SIG-M5 treated with dmso at 0.1 percent for 504 hours (cell line): Measurements from ENCODE around the gene PDE8A.

ENCODE experiments used
- DNase-seq: peaks from one replicate; lab custom pipeline; 2025; ENCODE audit not compliant: unreplicated experiment; lab: John Stamatoyannopoulos, UW

Gene PDE8A, protein sequence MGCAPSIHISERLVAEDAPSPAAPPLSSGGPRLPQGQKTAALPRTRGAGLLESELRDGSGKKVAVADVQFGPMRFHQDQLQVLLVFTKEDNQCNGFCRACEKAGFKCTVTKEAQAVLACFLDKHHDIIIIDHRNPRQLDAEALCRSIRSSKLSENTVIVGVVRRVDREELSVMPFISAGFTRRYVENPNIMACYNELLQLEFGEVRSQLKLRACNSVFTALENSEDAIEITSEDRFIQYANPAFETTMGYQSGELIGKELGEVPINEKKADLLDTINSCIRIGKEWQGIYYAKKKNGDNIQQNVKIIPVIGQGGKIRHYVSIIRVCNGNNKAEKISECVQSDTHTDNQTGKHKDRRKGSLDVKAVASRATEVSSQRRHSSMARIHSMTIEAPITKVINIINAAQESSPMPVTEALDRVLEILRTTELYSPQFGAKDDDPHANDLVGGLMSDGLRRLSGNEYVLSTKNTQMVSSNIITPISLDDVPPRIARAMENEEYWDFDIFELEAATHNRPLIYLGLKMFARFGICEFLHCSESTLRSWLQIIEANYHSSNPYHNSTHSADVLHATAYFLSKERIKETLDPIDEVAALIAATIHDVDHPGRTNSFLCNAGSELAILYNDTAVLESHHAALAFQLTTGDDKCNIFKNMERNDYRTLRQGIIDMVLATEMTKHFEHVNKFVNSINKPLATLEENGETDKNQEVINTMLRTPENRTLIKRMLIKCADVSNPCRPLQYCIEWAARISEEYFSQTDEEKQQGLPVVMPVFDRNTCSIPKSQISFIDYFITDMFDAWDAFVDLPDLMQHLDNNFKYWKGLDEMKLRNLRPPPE

DNA sequence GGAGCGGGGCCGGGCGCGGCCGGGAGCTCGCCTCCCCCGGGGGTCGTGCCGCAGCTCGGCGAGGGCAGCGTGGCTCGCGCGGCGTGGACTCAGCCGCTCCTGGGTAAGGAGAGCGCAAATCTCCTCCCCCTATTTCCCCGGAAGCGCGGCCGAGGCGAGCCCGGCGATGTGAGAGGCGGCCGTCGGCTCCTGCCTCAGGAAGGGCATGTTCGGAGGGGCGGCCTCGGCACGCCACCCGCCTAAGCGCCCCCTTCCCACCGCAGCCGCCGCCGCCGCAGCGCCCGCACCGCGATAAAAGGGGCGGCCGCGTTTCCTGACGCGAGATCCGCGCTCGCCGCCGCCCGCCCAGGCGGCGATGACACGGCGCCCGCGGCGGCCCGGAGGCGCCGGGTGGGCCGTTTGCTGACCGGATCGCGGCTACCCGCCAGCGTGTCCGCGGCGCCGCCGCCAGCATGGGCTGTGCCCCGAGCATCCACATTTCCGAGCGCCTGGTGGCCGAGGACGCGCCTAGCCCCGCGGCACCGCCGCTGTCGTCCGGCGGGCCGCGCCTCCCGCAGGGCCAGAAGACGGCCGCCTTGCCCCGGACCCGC, at the start of gene PDE8A:
Gene PDE8A (plus strand): TSS at position 146 of the 590 bp plus-strand sequence. CDS start 307 bp downstream, at position 453.
- no peak for DNase-seq

DNA sequence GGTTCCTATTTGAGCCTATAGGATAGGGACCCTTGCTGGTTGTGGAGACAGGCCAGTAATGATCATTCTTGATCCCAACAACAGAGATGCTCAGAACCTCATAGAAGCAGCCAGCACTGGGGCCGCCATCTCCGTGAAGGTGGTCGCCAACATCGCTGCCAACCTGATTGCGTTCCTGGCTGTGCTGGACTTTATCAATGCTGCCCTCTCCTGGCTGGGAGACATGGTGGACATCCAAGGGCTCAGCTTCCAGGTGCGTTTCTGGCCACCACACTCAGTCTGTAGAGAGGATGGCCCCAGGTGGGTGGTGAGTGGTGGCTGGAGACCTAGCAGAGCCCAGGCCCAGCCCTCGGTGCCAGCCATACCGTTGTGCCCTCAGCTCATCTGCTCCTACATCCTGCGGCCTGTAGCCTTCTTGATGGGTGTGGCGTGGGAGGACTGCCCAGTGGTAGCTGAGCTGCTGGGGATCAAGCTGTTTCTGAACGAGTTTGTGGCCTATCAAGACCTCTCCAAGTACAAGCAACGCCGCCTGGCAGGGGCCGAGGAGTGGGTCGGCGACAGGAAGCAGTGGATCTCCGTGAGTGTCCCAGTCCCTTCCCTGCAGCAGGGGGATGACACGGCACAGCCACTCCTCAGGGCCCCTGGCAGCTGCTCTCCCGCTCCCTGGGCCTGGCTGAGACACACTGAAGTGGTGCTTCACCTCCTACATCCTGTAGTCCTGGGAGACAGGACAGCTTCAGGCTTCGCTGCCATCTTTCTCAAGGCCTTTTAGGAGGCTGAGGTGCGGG, 46.5 kb upstream of the PDE8A start:
- DNase-seq: no peak

- DNase-seq: no peak
These were observed 44.5 kb upstream of the PDE8A start for GRCh38 chr15:84937144-84937543.

DNA sequence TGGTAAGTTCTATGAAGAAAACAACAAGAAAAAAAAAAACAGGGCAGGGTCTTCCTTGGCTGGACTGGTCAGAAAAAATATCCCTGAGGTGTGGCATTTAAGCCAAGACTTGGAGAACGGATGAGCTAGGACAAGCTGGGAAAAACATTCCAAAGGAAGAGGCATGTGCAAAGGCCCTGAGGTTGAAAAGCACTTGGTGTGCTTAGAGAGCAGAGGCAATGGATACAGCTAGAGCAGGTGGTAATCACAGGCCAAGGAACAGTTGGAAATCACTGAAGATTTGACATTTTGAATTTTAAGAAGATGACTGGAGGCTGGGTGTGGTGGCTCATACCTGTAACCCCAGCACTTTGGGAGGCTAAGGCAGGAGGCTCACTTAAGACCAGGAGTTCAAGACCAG, 42.9 kb upstream of the PDE8A start:
- DNase-seq: no peak

GRCh38 chr15:84940399-84940798, 41.3 kb upstream of the PDE8A start:
- no peak for DNase-seq

DNA sequence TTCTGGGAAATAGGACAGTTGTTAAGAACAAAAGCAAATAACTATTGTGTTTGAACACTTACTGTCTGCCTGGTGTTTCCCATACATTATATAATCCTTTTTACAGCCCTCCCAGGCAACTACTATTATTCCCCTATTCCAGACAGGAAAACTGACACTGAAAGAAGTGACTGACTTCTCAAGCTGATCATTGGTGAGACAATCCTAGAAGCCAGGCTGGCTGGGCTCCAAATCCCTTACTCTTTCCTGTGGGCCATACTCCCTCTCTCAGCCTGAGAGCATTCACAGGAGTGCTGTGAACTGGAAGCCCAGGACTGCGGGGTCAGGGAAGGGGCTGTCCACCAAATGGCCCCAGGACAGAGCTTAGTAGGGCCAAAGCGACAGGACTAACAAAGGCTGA, 39.2 kb upstream of the PDE8A start:
- no peak for DNase-seq

DNA sequence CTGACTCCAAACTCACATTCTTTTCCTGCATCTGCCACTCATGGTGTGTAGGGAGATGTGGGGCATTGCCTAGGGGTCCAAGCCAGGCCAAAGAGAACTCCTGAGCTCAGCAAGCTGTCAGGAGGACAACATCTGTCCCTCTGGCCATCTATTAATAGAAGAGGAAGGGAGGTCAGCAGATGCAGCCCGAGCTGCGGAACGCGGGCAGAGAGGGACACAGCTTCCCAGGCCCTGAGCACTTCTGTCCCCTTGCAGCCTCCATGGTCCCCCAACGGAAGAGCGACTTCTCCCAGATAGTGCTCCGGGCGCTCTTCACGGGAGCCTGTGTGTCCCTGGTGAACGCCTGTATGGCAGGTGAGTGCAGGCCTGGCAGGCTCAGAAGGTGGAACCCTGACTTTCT, 37.3 kb upstream of the PDE8A start:
- DNase-seq: no peak

DNA sequence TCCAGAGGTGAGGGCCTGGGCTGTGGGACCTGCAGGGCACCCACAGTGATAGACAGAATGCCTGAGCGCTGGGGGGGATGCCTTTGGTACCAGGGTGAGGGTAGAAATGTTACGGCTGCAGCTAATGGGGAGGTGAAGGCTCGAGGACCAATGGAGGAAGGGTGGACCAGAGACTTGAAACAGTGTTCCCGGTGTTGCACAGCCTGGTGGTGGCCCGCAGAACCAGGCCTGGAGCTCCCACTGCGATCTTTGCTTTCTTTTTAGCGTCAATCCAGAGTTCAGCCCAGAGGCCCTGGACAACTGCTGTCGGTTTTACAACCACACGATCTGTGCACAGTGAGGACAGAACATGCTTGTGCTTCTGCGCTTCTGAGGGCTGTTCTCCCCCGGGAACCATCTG, 36.8 kb upstream of the PDE8A start:
- no peak for DNase-seq

GRCh38 chr15:84946772-84947489, 34.7 kb upstream of the PDE8A start:
- DNase-seq: no peak

DNA sequence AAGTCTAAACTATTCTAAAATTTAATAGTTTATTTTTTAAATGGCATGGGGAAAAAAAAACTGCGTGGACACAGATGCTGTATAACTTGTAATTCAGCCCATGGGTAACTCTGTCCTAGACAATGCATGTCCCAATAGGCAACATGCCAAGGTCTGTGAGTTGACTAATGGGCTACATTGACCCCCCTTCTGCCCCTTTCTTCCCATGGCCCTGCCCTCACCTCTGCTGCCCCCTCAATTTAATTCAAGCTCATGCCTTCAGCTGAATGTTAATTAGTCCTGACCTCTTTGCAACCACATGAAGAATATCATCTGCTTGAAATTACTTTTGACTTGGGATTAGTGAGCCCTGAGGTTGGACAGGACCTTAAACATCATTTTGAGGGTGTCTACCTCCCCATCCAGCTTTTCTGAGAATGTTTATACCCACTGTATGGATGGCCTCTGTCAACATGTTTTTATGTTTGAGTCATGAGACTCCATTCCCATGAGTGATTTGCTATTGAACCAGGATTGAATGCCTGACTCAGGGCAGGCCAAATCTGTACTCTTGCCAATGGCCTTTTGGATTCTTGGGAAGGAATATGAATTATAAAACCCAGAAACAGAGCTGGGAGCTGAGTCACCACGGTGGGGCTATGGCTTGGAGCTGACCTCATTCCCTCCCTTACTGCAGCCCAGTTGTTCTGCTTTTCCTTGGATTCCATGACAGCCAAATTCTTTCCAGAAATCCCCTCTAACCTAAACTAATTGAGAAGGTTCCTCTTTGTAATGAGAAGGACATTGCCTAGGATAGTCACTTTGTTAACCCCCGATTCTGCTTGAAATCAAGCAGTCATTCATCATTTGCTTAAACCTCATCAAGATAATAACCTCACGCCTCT, 33.5 kb upstream of the PDE8A start:
- DNase-seq: no peak

- no peak for DNase-seq
These were observed 32.6 kb upstream of the PDE8A start for GRCh38 chr15:84949043-84949442.

DNA sequence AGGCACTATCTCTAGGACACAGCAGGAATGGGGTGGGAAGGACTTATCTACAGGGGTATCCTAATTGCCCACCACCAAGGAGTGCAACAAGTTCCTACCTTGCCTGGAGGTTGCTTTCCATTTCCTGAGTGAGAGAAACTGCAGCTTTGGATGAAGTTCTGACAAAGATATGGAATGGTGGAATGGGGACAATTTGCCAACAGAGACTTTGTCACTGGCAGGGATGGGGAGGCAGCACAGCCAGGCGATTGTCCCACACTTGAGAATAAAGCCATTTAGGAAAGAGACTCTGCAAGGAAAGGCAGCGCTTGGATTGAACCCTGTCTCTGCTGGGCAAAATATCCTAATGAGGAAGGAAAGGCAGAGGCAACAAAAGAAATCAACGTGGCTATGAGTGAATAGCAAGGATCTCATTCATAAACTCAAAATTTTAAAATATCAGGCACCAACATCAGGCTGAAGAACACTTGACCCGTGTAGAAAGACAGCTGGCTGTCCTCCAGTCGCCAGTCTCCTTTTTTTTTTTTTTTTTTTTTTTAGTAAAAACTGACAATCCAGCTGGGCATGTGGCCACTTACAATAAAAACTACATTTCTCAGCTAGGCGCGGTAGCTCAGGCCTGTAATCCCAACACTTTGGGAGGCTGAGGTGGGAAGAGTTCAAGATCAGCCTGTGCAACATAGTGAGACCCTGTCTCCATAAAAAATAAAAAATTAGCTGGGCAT, 31.6 kb upstream of the PDE8A start:
- DNase-seq: no peak

- no peak for DNase-seq
These were observed 31.0 kb upstream of the PDE8A start for GRCh38 chr15:84950570-84951111.

DNA sequence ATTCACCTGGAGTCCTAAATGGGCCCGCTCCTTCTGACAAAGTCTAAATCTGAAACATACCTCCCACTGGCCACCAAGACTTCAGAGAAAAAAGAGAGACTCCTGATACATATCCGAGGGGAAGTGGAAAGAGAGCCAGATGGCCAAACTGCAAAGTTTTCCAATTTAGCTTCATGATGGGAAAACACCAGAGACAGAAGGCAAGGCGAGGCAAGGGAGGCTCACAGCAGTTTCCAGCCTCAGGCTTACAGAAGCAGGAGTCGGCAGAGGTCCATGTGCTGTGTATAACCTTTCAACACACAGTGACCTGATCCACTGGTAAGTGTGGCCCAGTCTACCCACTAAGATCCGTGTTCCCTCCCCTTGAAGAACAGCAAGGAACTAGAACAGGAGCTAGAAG, 29.9 kb upstream of the PDE8A start:
- no peak for DNase-seq

DNA sequence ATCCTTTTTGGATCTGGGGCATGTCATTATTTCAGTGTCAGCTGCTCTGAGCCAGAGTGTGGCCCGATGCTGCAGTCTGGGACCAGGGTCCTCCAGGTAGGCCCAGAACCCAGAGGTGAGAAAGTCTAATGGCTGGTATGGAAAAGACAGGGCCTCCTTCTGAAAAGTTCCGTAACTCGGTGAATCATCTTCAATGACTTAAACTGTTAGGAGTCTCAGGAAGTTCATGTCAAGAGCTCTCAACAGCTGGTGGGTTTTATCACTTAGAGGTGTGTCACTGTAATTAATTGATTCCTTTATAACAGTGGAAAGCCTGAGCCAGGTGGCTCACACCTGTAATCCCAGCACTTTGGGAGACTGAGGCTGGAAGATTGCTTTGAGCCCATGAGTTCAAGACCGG, 28.5 kb upstream of the PDE8A start:
- no peak for DNase-seq

GRCh38 chr15:84953726-84954125, 27.9 kb upstream of the PDE8A start:
- DNase-seq: no peak

DNA sequence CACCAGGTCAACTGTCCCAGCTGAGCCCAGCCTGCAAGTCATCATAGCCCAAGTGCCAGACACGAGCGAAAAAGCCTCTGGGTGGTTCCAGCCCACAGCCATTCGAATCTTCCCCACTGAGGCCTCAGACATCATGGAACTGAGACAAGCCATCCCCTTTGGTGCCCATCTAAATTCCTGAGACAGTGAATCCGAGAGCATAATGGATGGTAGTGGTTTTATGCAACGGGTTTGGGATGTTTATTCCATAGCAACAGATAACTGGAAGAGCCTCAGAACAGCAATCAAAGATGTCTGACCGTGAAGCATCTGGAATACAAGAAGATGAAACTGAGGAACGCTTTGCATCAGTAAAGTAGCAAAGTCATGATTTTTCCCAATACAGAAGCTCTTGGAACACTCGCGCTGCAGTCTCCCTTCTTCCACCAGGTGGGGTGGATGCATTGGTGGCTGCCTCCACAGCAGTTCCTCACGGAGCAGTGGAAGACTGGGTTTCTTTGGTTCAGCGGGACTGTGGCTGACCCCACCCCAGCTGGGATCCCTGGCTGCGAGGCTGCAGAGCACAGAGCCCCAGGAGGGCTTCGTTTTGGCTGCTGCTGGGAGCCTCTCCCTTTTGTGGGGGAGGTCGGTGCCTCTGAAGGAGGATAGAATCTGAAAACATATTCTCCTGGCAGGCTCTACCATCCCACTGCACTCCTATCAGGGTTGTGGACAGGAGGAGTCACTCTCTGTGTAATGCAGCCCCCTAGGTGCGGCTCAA, 26.4 kb upstream of the PDE8A start:
- peak; percentile 49 for DNase-seq

DNA sequence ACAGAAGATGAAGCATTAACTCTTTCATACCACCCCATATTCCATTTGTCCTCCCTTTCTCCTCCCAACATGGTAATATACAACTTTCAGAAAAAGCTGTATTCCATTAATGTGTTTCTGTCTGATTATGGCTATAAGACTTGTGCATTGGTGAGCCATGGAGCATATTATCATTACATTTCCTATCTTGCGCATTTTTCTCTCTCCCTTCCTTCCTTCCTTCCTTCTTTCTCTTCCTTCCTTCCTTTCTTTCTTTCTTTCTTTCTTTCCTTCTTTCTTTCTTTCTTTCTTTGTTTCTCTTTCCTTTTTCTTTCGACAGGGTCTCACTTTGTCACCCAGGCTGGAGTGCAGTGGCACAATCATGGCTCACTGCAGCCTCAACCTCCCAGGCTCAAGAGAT, 25.5 kb upstream of the PDE8A start:
- no peak for DNase-seq
